CD4-positive, alpha-beta T cell (primary cell): ENCODE results near the gene SLC36A2. TPM values are rescaled to one million over a fixed set of nuclear protein-coding genes. Genes with fewer than 3 reads are reported as not detected.

Experiments
- ATAC-seq: fragments of 200-7000 bp; cut with Tn5 transposase; one replicate; pipeline ENCODE4 v1.10.0; 2022; ENCODE audit warnings: mild to moderate bottlenecking; ENCODE audit not compliant: poor library complexity
- CTCF ChIA-PET: fragments of 350-600 bp; sonication (Branson Sonifier 250); formaldehyde crosslinking; loops from one replicate; lab custom pipeline; 2021; ENCODE audit warnings: antibody characterized with exemption, inconsistent platforms; lab: Charles Lee
- POLR2A ChIA-PET: fragments of 350-600 bp; sonication (Branson Sonifier 250); formaldehyde crosslinking; loops from one replicate; lab custom pipeline; 2021; ENCODE audit warnings: antibody characterized with exemption, inconsistent platforms; lab: Charles Lee
- DNase-seq, 14 experiments: peaks; one replicate each; pipeline ENCODE4 v3.0.0-alpha.2; 2013 to 2020; ENCODE audit warnings: mixed read lengths in 2 of 14
- H3K27ac ChIP-seq, 2 donors: one replicate each; pipeline versions ENCODE4 v1.5.1 to v1.7.0; 2013; ENCODE audit warnings: low read length in 2 of 2, low read depth in 1 of 2, mild to moderate bottlenecking in 1 of 2
- H3K27me3 ChIP-seq, 2 experiments: 1 replicate in 1 of 2; 2 replicates in 1 of 2; pipeline versions ENCODE4 v1.6.1 to v1.7.0; 2013; ENCODE audit warnings: low read length in 2 of 2, control low read depth in 1 of 2, mild to moderate bottlenecking in 1 of 2, moderate library complexity in 1 of 2; ENCODE audit not compliant: insufficient read depth in 2 of 2, control insufficient read depth in 1 of 2
- H3K36me3 ChIP-seq: one replicate; pipeline ENCODE4 v1.6.1; 2013; ENCODE audit warnings: low read length, control low read depth; ENCODE audit not compliant: insufficient read depth
- H3K4me1 ChIP-seq: one replicate; pipeline ENCODE4 v1.6.1; 2013; ENCODE audit warnings: low read length, control low read depth; ENCODE audit not compliant: insufficient read depth
- H3K4me3 ChIP-seq: one replicate; pipeline ENCODE4 v1.5.1; 2013; ENCODE audit warnings: mild to moderate bottlenecking, low read length, moderate library complexity
- H3K9me3 ChIP-seq, 2 experiments: 1 replicate in 1 of 2; 2 replicates in 1 of 2; pipeline versions ENCODE4 v1.6.1 to v1.7.0; 2013; ENCODE audit warnings: low read length in 2 of 2, mild to moderate bottlenecking in 2 of 2, control low read depth in 1 of 2, moderate library complexity in 1 of 2; ENCODE audit not compliant: control insufficient read depth in 1 of 2, insufficient read depth in 1 of 2
- H3K27ac Mint-ChIP-seq: one replicate; pipeline ENCODE4 v1.8.0; 2020; ENCODE audit warnings: mixed read lengths
- H3K27me3 Mint-ChIP-seq: one replicate; pipeline ENCODE4 v1.8.0; 2021; ENCODE audit warnings: mixed read lengths
- H3K36me3 Mint-ChIP-seq: one replicate; pipeline ENCODE4 v1.8.0; 2021; ENCODE audit warnings: low read depth, mixed read lengths
- H3K4me1 Mint-ChIP-seq: one replicate; pipeline ENCODE4 v1.8.0; 2021; ENCODE audit warnings: low read depth, mixed read lengths
- H3K4me3 Mint-ChIP-seq: one replicate; pipeline ENCODE4 v1.8.0; 2020; ENCODE audit warnings: mild to moderate bottlenecking, mixed read lengths
- H3K9me3 Mint-ChIP-seq: one replicate; pipeline ENCODE4 v1.8.0; 2020; ENCODE audit warnings: mixed read lengths
- CTCF ChIP-seq: fragments of 200-600 bp; IDR thresholded peaks from one replicate; pipeline ENCODE4 v1.8.0; 2022; ENCODE audit warnings: antibody characterized with exemption, mild to moderate bottlenecking
- intact Hi-C, 2 experiments: fragments of 100-400 bp; cut with DNase I in 1 of 2; cut with micrococcal nuclease in 1 of 2; formaldehyde crosslinking; loops; one replicate each; pipeline versions ENCODE4 v1.15.1 to v1.9.0; 2023 to 2025; cut with DNase I, micrococcal nuclease
- total RNA-seq, 174 experiments: library from RNA in 2 of 174; stranded (reverse) in 2 of 174; gene quantifications; one replicate each; pipeline ENCODE4 v1.2.3 and lab custom pipeline; 2021 to 2026

SLC36A2 gene
- total RNA-seq, 2 experiments from 2014 or later: not detected

GRCh38 chr5:151267491-151268260, 79.7 kb downstream of the SLC36A2 start:
- Mint-ChIP-seq H3K4me3 (no peak overlapping the region), H3K36me3 (peaks cover 60% of the 10 kb centered on the region), H3K9me3 (no peaks in the 10 kb centered on the region), H3K27ac (no peak overlapping the region), H3K27me3 (no peaks in the 10 kb centered on the region), H3K4me1 (no peaks in the 10 kb centered on the region)
- peaks cover 22% of the 10 kb centered on the region for H3K36me3 ChIP-seq
- ChIA-PET CTCF (no interaction called here), POLR2A (no interaction called here)
- intact Hi-C loops: no loop called here
- no peaks in the 10 kb centered on the region for H3K27me3 ChIP-seq
- H3K27ac ChIP-seq: no peak overlapping the region
- H3K4me3 ChIP-seq: no peak overlapping the region
- DNase-seq (no peak), ATAC-seq (no peak)
- TF ChIP-seq CTCF: no peak
- H3K4me1 ChIP-seq: no peaks in the 10 kb centered on the region
- no peaks in the 10 kb centered on the region for H3K9me3 ChIP-seq

Other genes starting within 250 kb of the SLC36A2 start
- gene ANXA6, start 189.8 kb downstream of the SLC36A2 start, total RNA-seq: 100 to 1,000 TPM; 108 to 130 TPM
- 10 to 100 TPM; 68.0 to 68.9 TPM for gene CCDC69, start 123.5 kb downstream of the SLC36A2 start, total RNA-seq
- gene GM2A, start 94.4 kb downstream of the SLC36A2 start, total RNA-seq: 1 to 10 TPM; 3.1 to 4.1 TPM
- not detected for gene SLC36A3, start 43.8 kb downstream of the SLC36A2 start, total RNA-seq
- gene SLC36A1, start 100.0 kb upstream of the SLC36A2 start, total RNA-seq: 1 to 10 TPM; 2.2 to 2.8 TPM
- not detected for gene FAT2, start 243.8 kb upstream of the SLC36A2 start, total RNA-seq